CD14-positive monocyte (primary cell): ENCODE measurements around the gene LILRB3. TPM values are rescaled to one million over a fixed set of nuclear protein-coding genes. Genes with fewer than 3 reads are reported as not detected.
"Not testable (repeated sequence)": the region's sequence is repeated elsewhere in the genome, so short reads cannot be mapped to it uniquely, and the experiment has no call there.

Experiments used
- DNase-seq, 3 donors: peaks; one replicate each; pipeline ENCODE4 v3.0.0-alpha.2; 2011 to 2022
- H2AFZ ChIP-seq: 2 replicates; pipeline ENCODE4 v1.6.0; 2012; ENCODE audit warnings: mild to moderate bottlenecking, low read depth, low read length, inconsistent platforms; ENCODE audit not compliant: insufficient read depth, poor library complexity, severe bottlenecking
- H3K27ac ChIP-seq, 2 donors: 1 replicate in 1 of 2; 2 replicates in 1 of 2; pipeline ENCODE4 v1.5.1; 2012 to 2013; ENCODE audit warnings: low read length in 2 of 2, control low read depth in 1 of 2, inconsistent platforms in 1 of 2, low read depth in 1 of 2, mild to moderate bottlenecking in 1 of 2
- H3K27me3 ChIP-seq, 2 donors: one replicate each; pipeline versions ENCODE4 v1.6.0 to v1.6.1; 2011 to 2013; ENCODE audit warnings: low read length in 2 of 2; ENCODE audit not compliant: control insufficient read depth in 2 of 2, insufficient read depth in 2 of 2
- H3K36me3 ChIP-seq, 2 donors: replicated peaks in 1 of 2; 1 replicate in 1 of 2; 2 replicates in 1 of 2; pipeline versions ENCODE4 v1.5.1 to v1.6.1; 2012 to 2013; ENCODE audit warnings: low read length in 2 of 2, control low read depth in 1 of 2, inconsistent platforms in 1 of 2, mild to moderate bottlenecking in 1 of 2; ENCODE audit not compliant: insufficient read depth in 2 of 2, control insufficient read depth in 1 of 2
- H3K4me1 ChIP-seq, 2 donors: 1 replicate in 1 of 2; 2 replicates in 1 of 2; pipeline versions ENCODE4 v1.5.1 to v1.6.1; 2012 to 2013; ENCODE audit warnings: low read length in 2 of 2, control low read depth in 1 of 2, inconsistent platforms in 1 of 2, mild to moderate bottlenecking in 1 of 2, moderate library complexity in 1 of 2; ENCODE audit not compliant: insufficient read depth in 2 of 2, control insufficient read depth in 1 of 2
- H3K4me2 ChIP-seq: replicated peaks from 2 replicates; pipeline ENCODE3; 2012; ENCODE audit warnings: low read length, moderate library complexity, mild to moderate bottlenecking; ENCODE audit not compliant: poor library complexity, severe bottlenecking; ENCODE audit errors: extremely low read depth
- H3K4me3 ChIP-seq, 3 experiments: fragments of 200-600 bp in 1 of 3; sonication (generic) in 1 of 3; replicated peaks in 1 of 3; 1 replicate in 2 of 3; 2 replicates in 1 of 3; pipeline ENCODE4 v1.5.1; 2011 to 2013; ENCODE audit warnings: low read length in 3 of 3, mild to moderate bottlenecking in 3 of 3, control low read depth in 2 of 3, low read depth in 2 of 3, inconsistent platforms in 1 of 3, moderate library complexity in 1 of 3
- H3K79me2 ChIP-seq: 2 replicates; pipeline ENCODE4 v1.6.0; 2012; ENCODE audit warnings: mild to moderate bottlenecking, control low read depth, inconsistent platforms, low read length, moderate library complexity; ENCODE audit not compliant: insufficient read depth
- H3K9ac ChIP-seq: 2 replicates; pipeline ENCODE4 v1.6.0; 2017; ENCODE audit warnings: low read length, mild to moderate bottlenecking; ENCODE audit not compliant: insufficient read depth, poor library complexity, severe bottlenecking
- H3K9me3 ChIP-seq, 2 donors: replicated peaks in 1 of 2; 1 replicate in 1 of 2; 2 replicates in 1 of 2; pipeline versions ENCODE4 v1.5.1 to v1.6.1; 2012 to 2013; ENCODE audit warnings: low read length in 2 of 2, control low read depth in 1 of 2; ENCODE audit not compliant: control insufficient read depth in 1 of 2, insufficient read depth in 1 of 2
- H4K20me1 ChIP-seq: 2 replicates; pipeline ENCODE4 v1.6.0; 2012; ENCODE audit warnings: mild to moderate bottlenecking, low read length, control low read depth, moderate library complexity; ENCODE audit not compliant: insufficient read depth
- H3K27ac Mint-ChIP-seq, 7 donors: one replicate each; pipeline ENCODE4 v1.8.0; 2020; ENCODE audit warnings: mild to moderate bottlenecking in 7 of 7, mixed read lengths in 7 of 7, moderate library complexity in 6 of 7, inconsistent platforms in 2 of 7
- H3K27me3 Mint-ChIP-seq, 3 donors: one replicate each; pipeline ENCODE4 v1.8.0; 2021 to 2022; ENCODE audit warnings: low read depth in 3 of 3, mild to moderate bottlenecking in 3 of 3, mixed read lengths in 3 of 3, moderate library complexity in 3 of 3, inconsistent platforms in 1 of 3
- H3K36me3 Mint-ChIP-seq, 2 donors: one replicate each; pipeline ENCODE4 v1.8.0; 2020; ENCODE audit warnings: mixed read lengths in 2 of 2, inconsistent platforms in 1 of 2, mild to moderate bottlenecking in 1 of 2
- H3K4me1 Mint-ChIP-seq: one replicate; pipeline ENCODE4 v1.8.0; 2020; ENCODE audit warnings: mild to moderate bottlenecking, mixed read lengths
- H3K4me3 Mint-ChIP-seq, 2 donors: one replicate each; pipeline ENCODE4 v1.8.0; 2020; ENCODE audit warnings: mild to moderate bottlenecking in 2 of 2, mixed read lengths in 2 of 2, moderate library complexity in 1 of 2
- H3K9me3 Mint-ChIP-seq, 7 donors: one replicate each; pipeline ENCODE4 v1.8.0; 2020 to 2022; ENCODE audit warnings: mixed read lengths in 7 of 7, mild to moderate bottlenecking in 6 of 7, moderate library complexity in 6 of 7, inconsistent platforms in 2 of 7
- WGBS: methylation state at CpG from one replicate; pipeline ENCODE4 v1.1.5; 2013; ENCODE audit warnings: missing lambda C conversion rate; ENCODE audit not compliant: insufficient coverage; 5-methylcytosine and 5-hydroxymethylcytosine counted together
- intact Hi-C, 2 donors: fragments of 100-400 bp; cut with micrococcal nuclease; formaldehyde crosslinking; loops; one replicate each; pipeline versions ENCODE4 v1.15.0 to v1.15.1; 2023
- polyA plus RNA-seq, 3 donors: library from polyadenylated mRNA; depleted of rRNA in 1 of 3; unstranded in 2 of 3; stranded (reverse) in 1 of 3; fragments of 300-500 nt in 2 of 3; fragments of >200 nt in 1 of 3; fragmentation: Illumina TruSeq in 2 of 3; gene quantifications; 1 replicate in 2 of 3; 2 replicates in 1 of 3; pipeline ENCODE4 v1.2.3, GENCODE V29; 2012 to 2021

The LILRB3 gene
- polyA plus RNA-seq, 3 donors = 62.9 to 455 (median 104) TPM

- intact Hi-C loops, H3K9me3 ChIP-seq, H3K9me3 Mint-ChIP-seq, H3K4me2 ChIP-seq, H3K27me3 Mint-ChIP-seq, H3K27me3 ChIP-seq, DNase-seq, H2AFZ ChIP-seq: not testable (repeated sequence)
- WGBS = no CpG with 5 or more reads among the region's 7 CpGs
- peaks cover 17% of the 10 kb centered on the region for H4K20me1 ChIP-seq
- Mint-ChIP-seq H3K36me3 (peaks cover 37 to 38% of the 10 kb centered on the region in 2 donors), H3K4me3 (peak overlapping the region; percentile 84 to 97), H3K4me1 (peaks cover 54% of the 10 kb centered on the region), H3K27ac (peak overlapping the region; percentile 77 to 100 (median 98))
- peaks cover 53 to 62% of the 10 kb centered on the region in 2 donors for H3K4me1 ChIP-seq
- peak overlapping the region; percentile 86 for H3K9ac ChIP-seq
- H3K79me2 ChIP-seq = peaks cover 33% of the 10 kb centered on the region
- H3K4me3 ChIP-seq = peak overlapping the region; percentile 60 to 88 (median 71)
- H3K27ac ChIP-seq = peak overlapping the region; percentile 90 to 97
- peaks cover 28 to 30% of the 10 kb centered on the region in 2 donors for H3K36me3 ChIP-seq
Measured at GRCh38 chr19:54221947-54222346, 860 bp downstream of the LILRB3 start.

- Mint-ChIP-seq H3K4me1 (peaks cover 68% of the 10 kb centered on the region), H3K36me3 (peaks cover 46 to 51% of the 10 kb centered on the region in 2 donors)
- H3K4me3 Mint-ChIP-seq, DNase-seq, H3K9me3 ChIP-seq, H3K27me3 Mint-ChIP-seq, intact Hi-C loops, H3K27ac ChIP-seq, H3K9me3 Mint-ChIP-seq, H3K4me2 ChIP-seq, H3K27me3 ChIP-seq, H3K27ac Mint-ChIP-seq, H3K9ac ChIP-seq, H2AFZ ChIP-seq: not testable (repeated sequence)
- Histone ChIP-seq H3K4me3 (peak overlapping the region in 1 of 3 experiments; percentile 28), H3K79me2 (peaks cover 33% of the 10 kb centered on the region), H3K4me1 (peaks cover 50 to 78% of the 10 kb centered on the region in 2 donors), H3K36me3 (peaks cover 36 to 41% of the 10 kb centered on the region in 2 donors), H4K20me1 (peaks cover 26% of the 10 kb centered on the region)
- no CpG with 5 or more reads among the region's 5 CpGs for WGBS
Measured at GRCh38 chr19:54219702-54220101, 3.1 kb downstream of the LILRB3 start.
